ENCODE results near the gene BCL2. TPM values are rescaled to one million over a fixed set of nuclear protein-coding genes. Genes with fewer than 3 reads are reported as not detected.
A peak's percentile ranks its signal among the peaks of the same experiment; 100 is the strongest.

Gene BCL2
- total RNA-seq, 1 experiment from 2014 or later, result 1.3 TPM

DNA sequence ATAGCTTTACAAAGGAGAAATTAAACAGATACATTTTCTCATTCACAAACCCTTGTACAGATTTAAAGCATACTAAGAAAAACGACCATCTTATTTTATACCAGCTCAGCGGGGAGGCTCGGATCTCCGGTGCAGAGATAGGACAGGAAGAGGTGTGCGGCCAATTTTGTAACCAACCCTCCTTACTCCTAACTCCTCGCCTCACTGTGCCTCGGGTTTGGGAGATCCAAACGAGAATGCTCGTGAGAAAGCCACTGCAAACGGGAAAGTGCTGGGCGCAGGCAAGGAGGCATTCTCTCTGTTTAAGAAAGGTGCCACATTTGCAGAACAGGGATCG lies 46.3 kb upstream of the BCL2 start:
- peaks cover 12 to 14% of the 10 kb centered on the region in 2 experiments for H3K4me1 Mint-ChIP-seq
- no peak overlapping the region for H3K27ac ChIP-seq (ENCODE audit: insufficient read length, low read depth, low read length)
- TF ChIP-seq, protein P1, sequence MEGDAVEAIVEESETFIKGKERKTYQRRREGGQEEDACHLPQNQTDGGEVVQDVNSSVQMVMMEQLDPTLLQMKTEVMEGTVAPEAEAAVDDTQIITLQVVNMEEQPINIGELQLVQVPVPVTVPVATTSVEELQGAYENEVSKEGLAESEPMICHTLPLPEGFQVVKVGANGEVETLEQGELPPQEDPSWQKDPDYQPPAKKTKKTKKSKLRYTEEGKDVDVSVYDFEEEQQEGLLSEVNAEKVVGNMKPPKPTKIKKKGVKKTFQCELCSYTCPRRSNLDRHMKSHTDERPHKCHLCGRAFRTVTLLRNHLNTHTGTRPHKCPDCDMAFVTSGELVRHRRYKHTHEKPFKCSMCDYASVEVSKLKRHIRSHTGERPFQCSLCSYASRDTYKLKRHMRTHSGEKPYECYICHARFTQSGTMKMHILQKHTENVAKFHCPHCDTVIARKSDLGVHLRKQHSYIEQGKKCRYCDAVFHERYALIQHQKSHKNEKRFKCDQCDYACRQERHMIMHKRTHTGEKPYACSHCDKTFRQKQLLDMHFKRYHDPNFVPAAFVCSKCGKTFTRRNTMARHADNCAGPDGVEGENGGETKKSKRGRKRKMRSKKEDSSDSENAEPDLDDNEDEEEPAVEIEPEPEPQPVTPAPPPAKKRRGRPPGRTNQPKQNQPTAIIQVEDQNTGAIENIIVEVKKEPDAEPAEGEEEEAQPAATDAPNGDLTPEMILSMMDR (conservative IDR thresholded peaks at IDR 0.05), result no peak
- H4K8ac ChIP-seq (replicated peaks; ENCODE audit: insufficient read length, low read depth, low read length), result no peak overlapping the region
- peak overlapping the region; percentile 83 for H3K4me2 ChIP-seq (ENCODE audit: insufficient read depth, insufficient read length, low read length)
- no peak overlapping the region for H2BK15ac ChIP-seq (ENCODE audit: low read depth, low read length)
- H3K36me3 Mint-ChIP-seq (ENCODE audit: insufficient read depth in 1 of 3, low read depth in 3 of 3), result peaks cover 15 to 38% (median 30%) of the 10 kb centered on the region in 3 experiments
- no peaks in the 10 kb centered on the region for H3K27me3 Mint-ChIP-seq (ENCODE audit: low read depth)
- H3K9me3 Mint-ChIP-seq, result peaks cover 11 to 12% of the 10 kb centered on the region in 2 experiments
- no peak overlapping the region for H3K14ac ChIP-seq (ENCODE audit: insufficient read depth, low read length)
- H3K79me2 ChIP-seq (ENCODE audit: insufficient read depth, low read length), result no peaks in the 10 kb centered on the region; the same call in 1 of the 2 replicates
- H3K27ac Mint-ChIP-seq, result peak overlapping the region in 1 of 3 experiments; percentile 89; a peak in 2 of 7 replicates
- no CpG with 5 or more reads among the region's 12 CpGs for WGBS (ENCODE audit: extremely low coverage, insufficient read length, low lambda C conversion rate)
- no peak overlapping the region for H2BK120ac ChIP-seq (ENCODE audit: low read depth, low read length, poor library complexity, severe bottlenecking)
- H2BK20ac ChIP-seq (ENCODE audit: low read depth, low read length, poor library complexity, severe bottlenecking), result no peak overlapping the region
- no peak overlapping the region for H2BK5ac ChIP-seq (ENCODE audit: insufficient read length, low read length)
- no peaks in the 10 kb centered on the region for H3K27me3 ChIP-seq (ENCODE audit: insufficient read depth, low read length)
- H3K23ac ChIP-seq (ENCODE audit: insufficient read length, low read depth, low read length), result no peak overlapping the region
- H3K4ac ChIP-seq (ENCODE audit: low read depth, low read length), result no peak overlapping the region
- peaks cover 4% of the 10 kb centered on the region for H3K23me2 ChIP-seq (ENCODE audit: insufficient read length, low read depth, low read length, poor library complexity, severe bottlenecking)
- H3K79me1 ChIP-seq (ENCODE audit: insufficient read depth, low read depth, low read length, poor library complexity, severe bottlenecking), result no peaks in the 10 kb centered on the region
- H2AFZ ChIP-seq (ENCODE audit: low read length), result no peak overlapping the region
- H2BK12ac ChIP-seq (ENCODE audit: insufficient read length, low read depth, low read length), result no peak overlapping the region
- no peak overlapping the region for H4K5ac ChIP-seq (ENCODE audit: insufficient read length, low read depth, low read length)
- peak overlapping the region; percentile 63 for H3K9ac ChIP-seq (ENCODE audit: extremely low read depth, insufficient read length, low read length)
- H3K4me1 ChIP-seq (ENCODE audit: insufficient read depth, low read length), result no peaks in the 10 kb centered on the region
- no peak overlapping the region for H3K56ac ChIP-seq (ENCODE audit: insufficient read length, low read depth, low read length)
- H3K4me3 Mint-ChIP-seq, result peak overlapping the region; percentile 86 to 90
- peaks cover 2% of the 10 kb centered on the region for H4K20me1 ChIP-seq (ENCODE audit: control insufficient read depth, insufficient read depth, insufficient read length)
- H3K9me3 ChIP-seq (ENCODE audit: control insufficient read depth, low read depth, low read length), result peaks cover 8% of the 10 kb centered on the region
- no peak overlapping the region for H4K91ac ChIP-seq (ENCODE audit: insufficient read length, low read depth, low read length)
- H2AK5ac ChIP-seq (ENCODE audit: insufficient read length, low read length), result no peak overlapping the region
- DNase-seq, result no peak
- no peak overlapping the region for H3K18ac ChIP-seq (ENCODE audit: insufficient read length, low read depth, low read length)
- H3T11ph ChIP-seq (ENCODE audit: low read length), result no peak overlapping the region

Data from H9 (cell line).